ENCODE data around the gene CEP128.

The CEP128 gene

GRCh38 chr14:80496090-80496489 is 445.4 kb downstream of the CEP128 start:
- TF ChIP-seq EZH2phosphoT487 (IDR thresholded peaks at IDR 0.05; ENCODE audit: low read depth) = no peak
- TF ChIP-seq, protein P1, sequence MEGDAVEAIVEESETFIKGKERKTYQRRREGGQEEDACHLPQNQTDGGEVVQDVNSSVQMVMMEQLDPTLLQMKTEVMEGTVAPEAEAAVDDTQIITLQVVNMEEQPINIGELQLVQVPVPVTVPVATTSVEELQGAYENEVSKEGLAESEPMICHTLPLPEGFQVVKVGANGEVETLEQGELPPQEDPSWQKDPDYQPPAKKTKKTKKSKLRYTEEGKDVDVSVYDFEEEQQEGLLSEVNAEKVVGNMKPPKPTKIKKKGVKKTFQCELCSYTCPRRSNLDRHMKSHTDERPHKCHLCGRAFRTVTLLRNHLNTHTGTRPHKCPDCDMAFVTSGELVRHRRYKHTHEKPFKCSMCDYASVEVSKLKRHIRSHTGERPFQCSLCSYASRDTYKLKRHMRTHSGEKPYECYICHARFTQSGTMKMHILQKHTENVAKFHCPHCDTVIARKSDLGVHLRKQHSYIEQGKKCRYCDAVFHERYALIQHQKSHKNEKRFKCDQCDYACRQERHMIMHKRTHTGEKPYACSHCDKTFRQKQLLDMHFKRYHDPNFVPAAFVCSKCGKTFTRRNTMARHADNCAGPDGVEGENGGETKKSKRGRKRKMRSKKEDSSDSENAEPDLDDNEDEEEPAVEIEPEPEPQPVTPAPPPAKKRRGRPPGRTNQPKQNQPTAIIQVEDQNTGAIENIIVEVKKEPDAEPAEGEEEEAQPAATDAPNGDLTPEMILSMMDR (IDR thresholded peaks at IDR 0.05; ENCODE audit: low read depth, low read length) = no peak
- no peak overlapping the region for H2AFZ ChIP-seq (ENCODE audit: low read depth, low read length)
- no peaks in the 10 kb centered on the region for H3K9me3 ChIP-seq (ENCODE audit: insufficient read depth, low read length)
- no peaks in the 10 kb centered on the region for H3K27me3 ChIP-seq (ENCODE audit: low read depth, low read length)
- H3K79me2 ChIP-seq (ENCODE audit: low read length) = no peaks in the 10 kb centered on the region
- no peak overlapping the region for H3K4me3 ChIP-seq (ENCODE audit: low read length)
- no peak overlapping the region for H3K4me2 ChIP-seq (ENCODE audit: low read length)
- H3K4me1 ChIP-seq (ENCODE audit: low read length) = peaks cover 6% of the 10 kb centered on the region
- no peak overlapping the region for H3K27ac ChIP-seq (ENCODE audit: low read length)
- H4K20me1 ChIP-seq (ENCODE audit: insufficient read depth, low read length) = no peaks in the 10 kb centered on the region
- H3K36me3 ChIP-seq (replicated peaks; ENCODE audit: low read depth, low read length) = no peaks in the 10 kb centered on the region
- H3K9ac ChIP-seq (ENCODE audit: low read length) = no peak overlapping the region

DNA sequence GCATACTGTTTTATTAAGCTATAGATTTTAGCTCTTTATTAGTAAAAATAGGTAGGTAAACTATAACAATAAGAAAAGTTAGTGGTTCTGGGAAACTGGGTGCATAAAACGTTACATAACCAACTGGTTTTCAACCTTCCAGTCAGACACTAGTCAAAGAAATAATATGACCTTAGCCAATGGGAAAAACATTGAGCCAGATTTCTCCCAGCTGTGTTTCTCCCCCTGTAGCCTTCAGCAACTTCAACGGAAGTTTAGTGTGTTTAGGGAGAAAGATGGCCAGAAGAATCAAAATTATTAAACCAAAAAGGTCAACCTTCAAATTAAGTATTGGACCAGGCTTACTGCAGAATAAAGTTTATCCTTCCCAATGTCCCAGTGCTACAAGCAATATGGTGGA is 446.8 kb downstream of the CEP128 start:
- no peaks in the 10 kb centered on the region for H3K9me3 ChIP-seq (ENCODE audit: insufficient read depth, low read length)
- H3K4me1 ChIP-seq (ENCODE audit: low read length) = peaks cover 8% of the 10 kb centered on the region
- H3K4me3 ChIP-seq (ENCODE audit: low read length) = no peak overlapping the region
- H3K36me3 ChIP-seq (replicated peaks; ENCODE audit: low read depth, low read length) = no peaks in the 10 kb centered on the region
- no peak overlapping the region for H3K9ac ChIP-seq (ENCODE audit: low read length)
- H2AFZ ChIP-seq (ENCODE audit: low read depth, low read length) = no peak overlapping the region
- H3K79me2 ChIP-seq (ENCODE audit: low read length) = no peaks in the 10 kb centered on the region
- no peaks in the 10 kb centered on the region for H3K27me3 ChIP-seq (ENCODE audit: low read depth, low read length)
- no peak overlapping the region for H3K27ac ChIP-seq (ENCODE audit: low read length)
- TF ChIP-seq EZH2phosphoT487 (IDR thresholded peaks at IDR 0.05; ENCODE audit: low read depth) = no peak
- TF ChIP-seq, protein P1 (IDR thresholded peaks at IDR 0.05; ENCODE audit: low read depth, low read length) = no peak
- H3K4me2 ChIP-seq (ENCODE audit: low read length) = no peak overlapping the region
- no peaks in the 10 kb centered on the region for H4K20me1 ChIP-seq (ENCODE audit: insufficient read depth, low read length)

GRCh38 chr14:80493620-80494019 is 447.9 kb downstream of the CEP128 start:
- Histone ChIP-seq H3K4me3 (ENCODE audit: low read length) (no peak overlapping the region), H2AFZ (ENCODE audit: low read depth, low read length) (no peak overlapping the region), H3K27me3 (ENCODE audit: low read depth, low read length) (no peaks in the 10 kb centered on the region), H3K36me3 (replicated peaks; ENCODE audit: low read depth, low read length) (no peaks in the 10 kb centered on the region), H3K4me2 (ENCODE audit: low read length) (no peak overlapping the region), H3K79me2 (ENCODE audit: low read length) (no peaks in the 10 kb centered on the region), H3K4me1 (ENCODE audit: low read length) (peaks cover 8% of the 10 kb centered on the region), H3K27ac (ENCODE audit: low read length) (no peak overlapping the region), H3K9me3 (ENCODE audit: insufficient read depth, low read length) (no peaks in the 10 kb centered on the region), H3K9ac (ENCODE audit: low read length) (no peak overlapping the region), H4K20me1 (ENCODE audit: insufficient read depth, low read length) (no peaks in the 10 kb centered on the region)
- TF ChIP-seq, protein P1 (IDR thresholded peaks at IDR 0.05; ENCODE audit: low read depth, low read length) = no peak
- no peak for TF ChIP-seq EZH2phosphoT487 (IDR thresholded peaks at IDR 0.05; ENCODE audit: low read depth)

DNA sequence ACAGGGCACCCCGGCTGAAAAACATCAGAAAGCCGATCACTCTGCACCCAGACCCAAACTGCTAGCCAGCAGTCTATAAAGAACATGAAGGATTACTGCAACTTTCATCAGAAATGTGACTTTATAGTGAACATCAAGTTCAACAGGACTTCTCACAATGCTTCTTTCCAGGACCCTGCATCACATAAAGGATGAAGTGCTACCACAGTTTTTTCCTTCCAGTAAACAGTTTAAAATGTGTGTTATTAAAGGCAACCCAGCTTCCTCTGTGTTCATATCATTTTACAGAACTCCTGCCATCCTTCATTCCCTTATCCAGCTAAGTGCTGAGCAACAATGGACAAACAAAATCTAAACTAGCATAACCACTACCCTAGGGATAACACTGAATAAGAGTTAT is 449.9 kb downstream of the CEP128 start:
- no peaks in the 10 kb centered on the region for H3K79me2 ChIP-seq (ENCODE audit: low read length)
- 0 out of 2 replicates have a peak overlapping the region, but pooled peaks have one; percentile 14 for H3K4me2 ChIP-seq (ENCODE audit: low read length)
- no peak overlapping the region for H3K4me3 ChIP-seq (ENCODE audit: low read length)

More for the DNA sequence above, 449.9 kb downstream of the CEP128 start:
- Histone ChIP-seq H3K4me1 (ENCODE audit: low read length) (peaks cover 8% of the 10 kb centered on the region), H2AFZ (ENCODE audit: low read depth, low read length) (no peak overlapping the region), H4K20me1 (ENCODE audit: insufficient read depth, low read length) (no peaks in the 10 kb centered on the region), H3K9ac (ENCODE audit: low read length) (no peak overlapping the region), H3K27ac (ENCODE audit: low read length) (no peak overlapping the region), H3K27me3 (ENCODE audit: low read depth, low read length) (no peaks in the 10 kb centered on the region), H3K36me3 (replicated peaks; ENCODE audit: low read depth, low read length) (no peaks in the 10 kb centered on the region), H3K9me3 (ENCODE audit: insufficient read depth, low read length) (no peaks in the 10 kb centered on the region)
- no peak for TF ChIP-seq EZH2phosphoT487 (IDR thresholded peaks at IDR 0.05; ENCODE audit: low read depth)
- TF ChIP-seq, protein P1 (IDR thresholded peaks at IDR 0.05; ENCODE audit: low read depth, low read length) = no peak
